Left cardiac atrium (tissue), 4 donors: Measurements from ENCODE around the gene BCL11B. TPM values are rescaled to one million over a fixed set of nuclear protein-coding genes. Genes with fewer than 3 reads are reported as not detected.
"Not testable (repeated sequence)": the region's sequence is repeated elsewhere in the genome, so short reads cannot be mapped to it uniquely, and the experiment has no call there.

Experiments
- ATAC-seq, 2 donors: fragments of 200-7000 bp; cut with Tn5 transposase; one replicate each; pipeline ENCODE4 v1.9.1; 2020; ENCODE audit warnings: mild to moderate bottlenecking in 2 of 2, moderate library complexity in 2 of 2
- DNase-seq: peaks from one replicate; pipeline ENCODE4 v3.0.0-alpha.2; 2020
- intact Hi-C, 2 donors: fragments of 100-400 bp; cut with DNase I; formaldehyde crosslinking; loops; one replicate each; pipeline versions ENCODE4 v1.14.1 to v1.15.1; 2022 to 2023
- total RNA-seq, 2 donors: library from RNA; stranded (reverse); fragmentation: NEBNext Ultra II Directional; extraction: Animal tissue kit (Norgen Biotek cat#: 25700); gene quantifications; one replicate each; pipeline ENCODE4 v1.2.1, GENCODE V29; 2021
- donor health status: DM: no; HTN: yes; CAD: no.
- donor health status: DM: no; HTN: yes; CAD: no; lungs with severe emphysema.
- donor health status: DM: yes; HTN: yes; CAD: no.
- donor health status: Dilated cardiomyopathy.

BCL11B gene
- total RNA-seq, 2 donors from 2014 or later: 0.29 to 0.59 TPM

DNA sequence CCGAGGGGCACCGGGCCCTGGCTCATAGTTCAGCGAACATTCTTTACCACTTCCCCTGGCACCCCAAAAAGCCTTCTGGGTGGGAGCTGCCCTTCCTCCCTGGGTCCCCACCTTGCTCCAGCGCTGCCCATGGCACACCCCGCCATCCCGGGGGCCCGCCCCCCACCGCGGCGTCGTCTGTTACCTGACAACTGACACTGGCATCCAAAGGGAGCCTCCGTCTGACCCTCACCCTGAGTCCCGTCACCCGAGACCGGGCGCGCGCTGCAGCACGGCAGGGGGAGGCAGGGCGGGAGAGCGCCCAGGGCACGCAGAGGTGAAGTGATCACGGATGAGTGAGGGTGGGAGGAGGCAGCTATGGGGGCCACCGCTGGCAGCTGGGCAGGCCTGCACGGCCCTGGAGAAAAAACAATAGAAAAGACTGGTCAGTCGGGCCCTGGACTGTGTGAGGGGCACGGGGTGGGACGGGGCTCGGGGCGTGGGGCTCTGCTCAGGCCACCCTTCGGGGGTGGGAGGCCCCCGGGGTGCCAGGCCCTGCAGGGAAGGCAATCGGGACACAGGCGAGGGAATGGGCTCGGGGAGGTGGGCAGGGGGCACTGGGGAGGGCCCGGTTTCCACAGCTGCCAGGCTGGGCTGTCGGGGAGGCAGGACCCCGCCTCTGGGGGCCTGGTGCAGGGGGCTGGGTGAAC is 40.7 kb downstream of the BCL11B start:
- ATAC-seq: no peak
- intact Hi-C loops: no loop called here
- no peak for DNase-seq

DNA sequence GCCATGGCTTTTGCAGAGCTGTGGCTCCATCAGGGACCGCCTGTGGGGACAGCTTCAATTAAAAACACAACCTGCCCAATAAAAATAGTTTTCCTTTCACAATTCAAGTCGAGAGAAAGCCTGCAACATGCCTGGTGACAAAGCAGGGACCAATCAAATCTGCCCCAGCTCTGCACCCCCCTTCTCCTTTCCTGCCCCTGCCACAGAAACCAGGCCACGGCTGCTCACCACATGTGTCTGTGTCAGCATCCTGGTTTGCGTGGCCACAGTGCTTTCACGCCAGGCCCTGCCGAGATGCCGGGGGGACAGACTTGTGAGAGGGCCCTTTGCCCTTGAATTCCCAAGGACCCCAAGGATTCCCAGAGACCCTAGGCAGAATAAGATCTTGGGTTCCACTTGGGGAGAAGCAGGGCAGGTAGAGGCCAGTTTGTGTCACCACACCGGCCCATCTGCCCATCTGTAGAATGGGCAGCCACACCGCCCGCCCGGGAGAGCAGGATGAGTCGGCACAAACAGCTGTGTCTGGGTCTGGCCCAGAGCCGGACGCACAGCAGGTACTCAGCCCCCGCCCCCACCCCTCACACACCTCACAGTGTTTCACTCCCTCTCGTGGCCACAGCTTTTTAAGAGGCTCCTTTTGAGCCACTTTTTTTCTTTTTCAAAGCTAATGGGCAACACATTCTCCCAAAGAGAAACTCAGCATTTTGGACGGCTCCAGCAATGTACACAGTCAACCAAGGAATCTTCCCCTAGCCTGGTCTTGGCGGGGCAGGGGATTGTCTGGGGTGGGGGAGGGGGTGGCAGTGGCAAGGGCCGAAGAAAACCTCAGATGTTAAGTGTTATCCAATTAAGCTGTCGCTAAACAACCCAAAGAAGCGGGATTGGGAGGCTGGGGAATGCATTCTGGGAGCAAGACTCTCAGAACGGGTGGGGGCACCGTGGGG is 41.5 kb downstream of the BCL11B start:
- intact Hi-C loops: no loop called here
- no peak for DNase-seq
- ATAC-seq: peak in 1 of 2 donors; percentile 39

DNA sequence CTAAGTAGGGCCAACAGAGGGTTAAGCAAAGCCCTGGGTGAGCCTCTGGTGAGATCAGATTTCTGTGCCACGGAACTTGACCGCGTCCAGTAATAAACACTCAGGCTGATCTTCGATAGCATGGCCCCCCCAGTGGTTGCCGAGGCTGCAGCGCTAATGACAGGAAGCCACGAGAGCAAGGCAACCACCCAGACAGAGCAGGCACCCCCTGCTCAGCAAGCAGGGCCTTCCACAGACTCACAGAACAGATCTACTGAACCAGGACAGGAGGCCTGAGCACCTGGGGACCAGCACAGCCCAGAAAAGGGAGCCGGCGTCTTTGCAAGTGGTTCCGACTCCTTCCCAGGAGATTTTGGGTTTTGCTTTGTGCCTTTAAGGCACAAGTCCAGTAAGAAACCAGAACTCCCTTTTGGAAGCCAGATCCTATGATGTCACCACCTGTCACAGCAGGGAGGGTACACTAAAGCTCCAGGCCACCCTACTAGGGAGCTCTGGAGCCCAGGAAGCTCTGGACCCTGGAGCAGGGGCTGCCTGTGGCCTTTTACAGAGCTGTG is 42.3 kb downstream of the BCL11B start:
- intact Hi-C loops: no loop called here
- no peak for DNase-seq
- no peak for ATAC-seq

DNA sequence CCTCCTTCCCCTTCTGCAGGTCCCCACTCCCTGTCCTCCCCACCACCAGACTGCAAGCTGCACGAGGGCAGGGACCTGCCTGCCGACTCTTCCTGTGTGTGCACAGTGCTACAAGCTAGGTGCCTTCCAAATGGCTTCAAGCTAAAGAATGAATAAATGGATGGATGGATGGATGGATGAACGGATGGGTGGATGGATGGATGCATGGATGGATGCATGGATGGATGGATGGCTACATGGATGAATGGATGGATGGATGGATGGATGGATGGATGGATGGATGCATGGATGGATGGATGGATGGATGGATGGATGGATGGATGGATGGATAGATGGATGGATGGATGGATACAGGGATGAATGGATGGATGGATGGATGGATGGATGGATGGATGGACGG is 43.2 kb downstream of the BCL11B start:
- ATAC-seq, intact Hi-C loops, DNase-seq: not testable (repeated sequence)

DNA sequence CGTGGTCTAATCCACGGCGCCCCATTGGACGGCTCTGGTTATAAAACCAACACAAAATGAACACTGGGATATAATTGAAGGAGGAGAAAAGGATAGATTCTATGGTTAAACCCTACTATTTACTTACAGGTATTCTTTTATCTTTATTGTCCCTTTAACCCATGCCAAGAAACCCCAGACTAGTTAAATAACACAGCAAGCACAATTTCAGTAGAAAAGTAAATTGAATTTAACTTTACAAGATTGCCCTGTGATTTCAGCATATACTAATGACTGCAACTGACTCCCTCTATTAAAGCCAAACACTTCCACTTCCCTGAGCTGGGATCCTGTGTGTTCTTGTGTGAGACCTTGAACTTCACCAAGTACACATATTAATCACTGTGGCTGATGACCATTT is 45.3 kb downstream of the BCL11B start:
- intact Hi-C loops: no loop called here
- ATAC-seq: no peak

DNA sequence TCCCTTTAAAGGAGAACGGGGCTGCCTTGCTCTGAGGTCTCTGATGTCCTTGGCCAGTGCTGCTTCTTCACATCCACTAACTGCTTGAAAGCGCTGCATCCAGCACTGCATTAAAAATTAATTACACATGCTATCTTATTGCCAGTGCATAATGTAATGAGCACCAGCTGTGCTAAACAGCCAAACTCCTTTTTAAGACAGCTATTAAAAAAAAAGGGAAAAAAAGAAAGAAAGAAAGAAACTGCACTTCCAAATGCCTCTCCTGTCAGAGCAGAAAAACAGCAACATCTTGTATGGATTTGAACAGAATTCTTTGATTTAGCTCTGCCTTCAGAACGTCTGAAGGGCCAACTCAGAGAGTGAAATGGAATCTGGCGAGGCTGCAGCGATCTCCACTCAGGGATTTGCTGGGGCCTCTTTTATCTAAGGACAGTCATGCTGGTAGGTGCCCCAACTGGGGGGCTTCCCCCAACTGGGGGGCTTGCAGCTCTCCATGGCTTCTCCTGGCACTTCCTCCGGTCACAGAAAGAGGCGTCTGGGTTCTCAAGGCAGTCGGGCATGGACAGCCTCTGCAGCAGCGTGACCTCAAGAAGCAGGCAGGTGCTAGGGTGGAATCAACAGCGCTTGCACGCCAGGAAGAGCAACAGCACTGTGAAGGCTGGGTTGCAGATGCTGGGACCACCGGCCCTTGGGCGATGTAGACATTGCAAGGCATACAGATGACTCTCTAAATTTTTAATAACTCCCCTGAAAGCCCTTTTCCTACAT is 46.4 kb downstream of the BCL11B start:
- DNase-seq (no peak), ATAC-seq (no peak)
- intact Hi-C loops: no loop called here

More for the DNA sequence above, 45.3 kb downstream of the BCL11B start:
- DNase-seq: no peak

DNA sequence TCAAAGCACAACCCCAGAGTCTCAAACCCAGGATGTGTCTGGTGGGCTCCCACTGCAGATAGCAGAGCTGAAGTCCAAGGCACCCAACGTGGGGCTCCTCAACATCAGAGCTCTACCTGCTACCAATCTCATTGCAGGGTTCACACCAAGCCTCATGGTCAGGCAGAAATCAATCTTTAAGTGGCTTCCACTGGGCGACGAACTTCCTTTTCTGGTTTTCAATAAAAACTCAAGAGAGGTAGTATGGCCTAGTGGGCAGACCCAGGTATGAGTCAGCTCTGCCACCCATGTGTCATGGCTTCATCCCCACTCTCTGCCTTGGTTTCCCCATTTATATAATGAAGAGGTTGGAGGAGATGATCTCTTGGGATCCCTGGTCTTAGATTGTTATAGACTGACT is 47.0 kb downstream of the BCL11B start:
- intact Hi-C loops: no loop called here

DNA sequence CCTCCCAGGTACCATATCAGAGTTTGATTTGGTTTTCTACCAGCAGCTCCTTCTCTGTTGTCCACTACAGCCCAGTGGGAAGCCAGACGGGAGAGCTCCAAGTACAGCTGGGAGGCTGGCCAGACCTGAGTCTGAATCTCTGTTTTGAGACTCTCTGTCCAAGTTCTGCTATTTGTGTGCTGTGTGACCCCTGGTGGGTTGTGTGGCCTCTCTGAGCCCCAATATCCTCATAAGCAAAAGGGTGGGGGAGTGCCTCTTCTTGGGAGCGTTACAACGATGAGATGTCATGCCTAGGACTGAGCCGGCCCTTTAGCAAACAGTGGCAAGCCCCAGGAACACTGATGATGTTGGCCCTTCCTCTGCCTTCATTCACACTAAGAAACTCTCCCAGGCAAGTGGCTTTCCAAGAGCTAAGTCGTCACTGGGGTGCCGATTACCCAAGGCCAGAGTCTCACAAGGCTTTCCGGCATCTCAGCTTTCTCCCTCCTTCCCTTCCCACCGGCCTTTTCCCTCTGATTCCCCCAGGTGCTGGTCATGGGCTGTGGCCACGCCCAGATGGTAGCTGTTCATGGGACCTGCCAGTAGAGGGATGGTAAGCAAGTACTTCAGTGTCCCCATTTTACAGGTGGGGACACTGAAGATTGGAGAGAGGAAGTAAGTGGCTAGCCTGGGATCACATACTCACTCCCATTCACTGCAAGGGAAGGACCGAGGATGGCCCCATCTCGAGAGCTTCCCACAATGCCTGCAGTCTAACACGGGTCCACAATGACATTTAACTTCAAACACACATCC is 47.7 kb downstream of the BCL11B start:
- intact Hi-C loops: no loop called here
- ATAC-seq: no peak
- DNase-seq: no peak

More for the DNA sequence above, 47.0 kb downstream of the BCL11B start:
- ATAC-seq (no peak), DNase-seq (no peak)

DNA sequence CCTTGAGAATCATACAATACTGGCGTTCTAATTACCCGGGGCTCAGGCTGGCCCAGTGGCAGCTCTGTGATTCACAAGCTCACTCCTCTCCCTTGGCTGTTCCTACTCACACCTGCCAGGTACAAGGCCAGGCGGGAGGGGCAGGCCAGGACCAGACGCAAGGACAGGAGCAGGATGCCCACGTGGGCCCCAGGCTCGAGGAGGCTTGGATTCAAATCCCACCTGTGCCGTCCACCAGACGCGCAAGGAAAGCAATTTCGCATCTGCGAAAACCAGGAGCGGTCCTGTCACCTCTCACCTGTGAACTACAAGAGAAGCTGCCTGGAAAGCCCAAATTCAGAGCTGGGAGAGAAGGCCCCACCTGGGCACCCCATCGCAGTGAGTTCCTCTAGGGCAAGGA is 50.6 kb downstream of the BCL11B start:
- ATAC-seq: no peak
- DNase-seq: no peak
- intact Hi-C loops: no loop called here

DNA sequence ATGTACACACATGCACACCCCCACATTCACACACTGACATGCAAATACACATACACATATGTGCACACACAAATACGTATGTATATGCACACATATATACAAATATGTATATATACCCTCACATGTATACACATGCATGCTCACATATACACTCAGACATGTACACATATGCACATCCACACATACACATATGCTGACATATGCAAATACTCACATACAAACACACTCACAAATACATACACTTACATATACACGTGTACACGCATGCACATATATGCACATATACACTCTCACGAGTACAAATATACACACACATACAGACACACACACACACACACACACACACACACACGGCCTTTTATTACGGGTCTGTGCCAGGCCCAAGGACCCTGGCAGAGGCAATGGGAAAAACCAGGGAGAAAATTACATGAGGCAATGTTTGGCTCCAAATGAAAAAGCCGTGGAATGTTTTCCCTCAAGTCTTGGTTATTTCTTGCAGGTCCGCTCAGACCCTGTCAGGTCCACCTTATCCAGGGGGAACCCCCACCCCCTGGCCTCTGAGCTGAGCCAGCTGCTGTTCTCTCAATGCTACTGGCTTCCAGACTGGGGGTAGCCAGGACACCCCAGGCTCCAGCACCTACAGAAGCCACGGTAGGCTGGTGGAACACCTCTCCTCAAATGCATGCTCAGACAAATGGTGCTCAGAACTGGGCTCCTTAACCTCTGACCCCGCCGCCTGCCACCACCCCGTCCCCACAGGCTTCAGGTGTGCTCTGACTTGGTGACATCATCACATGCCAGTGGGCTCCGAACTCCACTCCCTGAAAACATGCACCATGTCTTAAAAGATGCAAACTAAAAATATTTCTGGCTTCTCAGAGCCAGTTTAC is 54.7 kb downstream of the BCL11B start:
- intact Hi-C loops: no loop called here
- ATAC-seq: no peak
- no peak for DNase-seq

DNA sequence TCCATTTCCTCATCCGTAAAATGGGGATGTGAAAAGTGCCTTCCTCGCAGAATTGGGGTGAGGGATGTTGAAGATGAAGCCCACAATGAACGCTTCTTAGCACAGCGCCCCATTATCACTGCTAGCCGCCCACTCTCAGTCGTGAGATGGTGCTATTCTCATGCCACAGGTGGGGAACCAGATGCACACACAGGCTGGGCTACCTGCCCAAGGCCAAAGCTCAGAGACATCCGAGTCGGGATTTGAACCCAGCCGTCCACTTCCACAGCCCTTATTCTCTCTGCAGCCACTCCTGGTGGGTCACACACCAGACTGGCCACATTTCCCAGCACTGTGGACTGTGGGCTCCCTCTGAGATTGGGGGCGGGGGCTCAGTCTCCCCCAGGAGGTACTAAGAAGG is 55.8 kb downstream of the BCL11B start:
- ATAC-seq (no peak), DNase-seq (no peak)
- intact Hi-C loops: no loop called here

DNA sequence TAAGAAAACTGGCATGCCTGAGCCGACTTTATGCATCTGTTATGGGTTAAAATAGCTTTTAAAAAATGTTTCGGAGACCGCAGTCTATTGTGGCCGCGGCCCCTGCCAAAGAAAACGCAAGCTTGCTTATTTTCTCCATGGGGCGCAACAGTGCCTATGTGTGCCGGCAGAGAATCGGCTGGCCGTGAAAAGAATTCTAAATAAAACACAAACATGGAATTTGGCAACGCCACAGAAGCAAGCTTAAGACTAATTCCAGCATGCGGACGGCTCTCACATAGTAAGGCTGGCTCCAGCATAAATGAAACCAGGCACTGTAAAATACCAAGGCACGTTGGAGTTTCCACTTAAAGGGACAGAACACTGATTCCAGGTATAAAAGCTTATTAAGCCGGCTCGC is 56.7 kb downstream of the BCL11B start:
- intact Hi-C loops: no loop called here
- DNase-seq (no peak), ATAC-seq (peak in 1 of 2 donors; percentile 19)

DNA sequence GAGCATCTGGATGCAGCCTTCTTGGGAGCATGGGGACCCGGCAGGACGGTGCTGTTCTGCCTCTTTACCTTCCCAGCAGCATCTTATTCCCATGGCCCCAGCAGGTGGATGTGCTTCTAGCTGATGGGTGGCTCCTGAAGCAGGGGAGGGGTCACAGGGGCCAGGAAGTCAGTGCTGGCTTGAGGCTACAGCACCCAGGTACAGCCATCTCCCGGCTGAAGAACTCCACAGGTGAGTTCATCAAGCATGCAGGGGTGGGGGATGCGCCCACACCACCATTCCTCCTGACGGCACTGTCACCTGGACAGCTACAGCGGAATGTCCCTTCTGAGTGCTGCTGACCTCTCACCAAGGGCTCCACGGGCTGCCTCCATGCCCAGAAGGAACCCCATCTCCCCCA is 57.3 kb downstream of the BCL11B start:
- DNase-seq (no peak), ATAC-seq (no peak)
- intact Hi-C loops: no loop called here

DNA sequence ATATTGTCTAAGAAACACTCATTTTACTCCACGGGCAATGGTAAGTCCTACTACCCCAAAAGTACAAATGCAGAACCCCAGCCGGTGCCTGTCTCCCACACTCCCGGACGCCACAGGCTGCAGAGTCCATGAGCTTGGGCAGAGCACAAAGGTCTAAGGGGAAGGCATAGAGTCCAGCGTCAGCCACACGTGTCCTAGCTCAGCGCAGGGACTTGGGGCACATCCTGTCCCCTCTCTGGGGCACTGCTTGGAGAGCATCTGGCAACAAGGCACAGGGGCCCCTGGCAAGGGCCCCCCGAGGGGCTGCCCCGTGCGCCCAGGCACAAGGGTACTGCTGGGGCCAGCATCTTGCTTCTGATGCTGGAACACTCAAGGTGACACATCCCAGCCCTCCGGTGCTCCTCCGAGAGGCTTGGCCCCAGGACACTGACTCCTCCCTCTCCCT is 58.4 kb downstream of the BCL11B start:
- ATAC-seq: no peak
- intact Hi-C loops: no loop called here
- DNase-seq: no peak

DNA sequence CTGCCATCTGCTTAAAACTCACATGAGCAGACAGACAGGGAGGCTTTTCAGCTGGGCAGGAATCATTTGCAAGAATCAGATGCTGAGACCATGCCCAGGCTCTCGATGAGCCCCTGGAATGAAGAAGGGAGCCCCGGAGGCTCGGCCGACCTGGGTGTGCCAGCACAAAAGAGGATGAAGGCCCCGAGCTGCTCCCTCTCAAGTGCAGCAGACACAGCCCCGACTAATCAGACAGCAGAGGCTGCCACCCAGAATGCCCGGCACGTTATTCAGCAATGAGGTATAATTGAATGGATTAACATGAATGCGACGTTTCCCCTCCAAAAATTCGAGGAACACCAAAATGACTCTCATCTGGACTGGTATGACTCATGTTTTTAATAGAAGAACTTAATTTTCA is 58.9 kb downstream of the BCL11B start:
- DNase-seq (no peak), ATAC-seq (no peak)
- intact Hi-C loops: no loop called here

DNA sequence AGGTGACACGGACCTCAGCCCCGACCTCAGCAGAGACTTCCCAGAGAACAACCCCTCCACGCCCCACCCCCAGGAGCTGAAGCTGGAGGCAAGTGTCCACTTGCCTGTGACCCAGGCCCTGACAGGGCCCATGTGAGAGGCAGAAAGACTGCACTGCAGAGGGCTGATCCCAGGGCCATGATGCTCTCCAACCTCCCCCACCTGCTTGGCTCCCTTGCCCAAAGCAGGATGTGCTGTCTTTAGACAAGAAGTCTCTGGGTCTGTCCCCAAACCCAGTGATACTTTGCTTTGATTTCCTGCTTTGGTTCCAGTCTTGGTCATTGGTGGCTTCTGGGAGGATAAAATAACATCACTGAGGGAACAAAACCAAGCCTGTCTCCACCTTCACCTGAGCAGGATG is 59.4 kb downstream of the BCL11B start:
- DNase-seq (no peak), ATAC-seq (no peak)
- intact Hi-C loops: no loop called here

DNA sequence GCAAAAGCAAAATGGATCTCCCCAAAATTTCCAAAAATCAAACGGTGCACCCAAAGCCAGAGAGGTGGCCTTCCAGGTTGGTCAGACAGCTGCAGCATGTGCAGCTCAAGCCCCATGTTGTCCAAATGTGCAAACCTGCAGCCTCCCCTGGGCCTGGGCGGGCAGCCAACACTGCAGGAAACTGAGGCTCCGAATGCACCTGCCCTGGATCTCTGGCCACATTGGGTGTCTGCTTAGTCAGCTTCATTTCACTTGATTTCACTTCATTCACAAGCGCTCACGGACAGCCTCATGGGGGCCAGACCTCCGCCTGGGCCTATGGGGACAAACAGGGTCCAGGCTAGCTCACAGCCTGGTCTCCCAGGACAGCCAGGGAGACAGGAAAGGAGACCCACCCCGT is 59.8 kb downstream of the BCL11B start:
- ATAC-seq (no peak), DNase-seq (no peak)
- intact Hi-C loops: no loop called here

DNA sequence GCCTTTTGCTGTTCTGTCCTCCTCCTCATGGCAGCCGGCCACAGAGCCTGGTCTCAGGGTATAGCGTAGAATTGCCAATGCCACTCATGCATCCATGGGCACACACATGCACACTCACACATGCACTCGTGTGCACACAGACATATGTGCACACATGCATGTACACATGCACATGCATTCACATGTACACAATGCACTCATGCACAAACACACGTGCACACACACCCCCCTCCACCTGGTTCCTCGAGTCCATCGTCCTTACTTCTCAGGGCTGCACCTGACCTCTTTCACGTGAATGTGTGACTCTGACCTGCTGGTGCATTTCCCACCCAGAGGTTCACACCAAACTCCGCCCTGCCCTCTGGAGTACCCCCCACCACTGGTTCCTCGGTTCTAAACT is 60.6 kb downstream of the BCL11B start:
- ATAC-seq (no peak), DNase-seq (no peak)
- intact Hi-C loops: no loop called here
